ENCODE measurements around the gene MTG1.
"Not testable (repeated sequence)": the region's sequence is repeated elsewhere in the genome, so short reads cannot be mapped to it uniquely, and the experiment has no call there.

- TF ChIP-seq CTCF (conservative IDR thresholded peaks at IDR 0.05; ENCODE audit: low read depth, low read length); EZH2 (IDR thresholded peaks at IDR 0.05; ENCODE audit: borderline replicate concordance, low read depth, low read length, poor library complexity, severe bottlenecking): not testable (repeated sequence)
These were observed 38.1 kb downstream of the MTG1 start for GRCh38 chr10:133431888-133432613.
